ENCODE data around the gene FEN1. TPM values are rescaled to one million over a fixed set of nuclear protein-coding genes. Genes with fewer than 3 reads are reported as not detected.

FEN1 gene
- total RNA-seq, 1 donor from 2014 or later = 23.9 TPM

DNA sequence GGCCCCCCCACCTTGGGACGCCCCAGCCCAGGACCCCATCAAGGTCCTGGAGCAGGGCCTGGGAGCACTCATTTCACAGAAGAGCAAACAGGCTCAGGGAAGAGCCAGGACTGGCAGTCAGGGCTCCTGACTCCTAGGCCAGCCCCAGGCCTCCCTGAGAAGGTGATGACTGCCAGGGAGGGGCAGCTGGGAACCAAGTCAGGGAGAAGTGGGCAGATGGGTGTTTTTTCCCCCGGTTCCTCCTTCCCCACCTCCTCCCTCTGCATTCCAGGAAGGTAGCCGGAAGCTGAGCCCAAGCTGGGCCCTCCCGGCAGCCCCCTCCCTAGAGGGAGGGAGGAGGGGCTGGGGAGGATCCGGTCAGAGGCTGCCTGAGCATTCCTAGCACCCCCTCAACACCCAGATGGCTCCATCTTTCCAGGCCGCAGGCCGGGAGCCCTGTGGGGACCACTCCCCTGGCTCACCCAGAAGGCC, 20.7 kb upstream of the FEN1 start:
- TF ChIP-seq, protein P1, sequence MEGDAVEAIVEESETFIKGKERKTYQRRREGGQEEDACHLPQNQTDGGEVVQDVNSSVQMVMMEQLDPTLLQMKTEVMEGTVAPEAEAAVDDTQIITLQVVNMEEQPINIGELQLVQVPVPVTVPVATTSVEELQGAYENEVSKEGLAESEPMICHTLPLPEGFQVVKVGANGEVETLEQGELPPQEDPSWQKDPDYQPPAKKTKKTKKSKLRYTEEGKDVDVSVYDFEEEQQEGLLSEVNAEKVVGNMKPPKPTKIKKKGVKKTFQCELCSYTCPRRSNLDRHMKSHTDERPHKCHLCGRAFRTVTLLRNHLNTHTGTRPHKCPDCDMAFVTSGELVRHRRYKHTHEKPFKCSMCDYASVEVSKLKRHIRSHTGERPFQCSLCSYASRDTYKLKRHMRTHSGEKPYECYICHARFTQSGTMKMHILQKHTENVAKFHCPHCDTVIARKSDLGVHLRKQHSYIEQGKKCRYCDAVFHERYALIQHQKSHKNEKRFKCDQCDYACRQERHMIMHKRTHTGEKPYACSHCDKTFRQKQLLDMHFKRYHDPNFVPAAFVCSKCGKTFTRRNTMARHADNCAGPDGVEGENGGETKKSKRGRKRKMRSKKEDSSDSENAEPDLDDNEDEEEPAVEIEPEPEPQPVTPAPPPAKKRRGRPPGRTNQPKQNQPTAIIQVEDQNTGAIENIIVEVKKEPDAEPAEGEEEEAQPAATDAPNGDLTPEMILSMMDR (IDR thresholded peaks at IDR 0.05) = no peak
- Mint-ChIP-seq H3K27me3 (peaks cover 5% of the 10 kb centered on the region), H3K27ac (no peak overlapping the region), H3K9me3 (no peaks in the 10 kb centered on the region), H3K36me3 (ENCODE audit: low read depth) (no peaks in the 10 kb centered on the region), H3K4me3 (no peak overlapping the region), H3K4me1 (peaks cover 8% of the 10 kb centered on the region)
- DNase-seq = no peak
- intact Hi-C loops (cut with micrococcal nuclease) = no loop called here
- ATAC-seq (ENCODE audit: low read depth) = no peak
- ChIA-PET CTCF (no interaction called here), POLR2A (no interaction called here)

DNA sequence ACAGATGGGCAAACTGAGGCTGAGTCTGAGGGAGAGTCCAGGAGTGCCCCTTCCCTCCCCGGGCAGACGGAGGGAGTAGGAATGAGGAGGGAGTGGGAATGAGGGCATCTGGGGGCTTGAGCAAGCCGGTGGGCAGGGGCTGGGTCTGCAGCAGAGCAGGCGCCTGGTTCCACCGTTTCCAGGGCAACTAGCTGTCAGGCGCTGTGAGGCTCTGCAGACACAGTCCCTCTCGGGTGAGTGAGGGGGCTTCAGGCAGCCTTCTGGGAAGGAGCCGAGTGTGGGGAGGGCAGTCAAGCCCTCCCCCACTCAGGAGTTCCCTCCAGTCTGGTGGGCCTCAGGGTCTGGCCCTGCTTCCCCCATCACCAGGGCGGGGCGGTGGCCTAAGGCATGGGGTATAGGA, 19.4 kb upstream of the FEN1 start:
- Mint-ChIP-seq H3K4me1 (peaks cover 14% of the 10 kb centered on the region), H3K4me3 (no peak overlapping the region), H3K36me3 (ENCODE audit: low read depth) (no peaks in the 10 kb centered on the region), H3K9me3 (no peaks in the 10 kb centered on the region), H3K27ac (no peak overlapping the region), H3K27me3 (peaks cover 5% of the 10 kb centered on the region)
- no peak for DNase-seq
- CTCF ChIA-PET = no interaction called here
- ATAC-seq (ENCODE audit: low read depth) = no peak
- intact Hi-C loops (cut with micrococcal nuclease) = no loop called here
- POLR2A ChIA-PET = no interaction called here
- TF ChIP-seq, protein P1 (IDR thresholded peaks at IDR 0.05) = no peak

DNA sequence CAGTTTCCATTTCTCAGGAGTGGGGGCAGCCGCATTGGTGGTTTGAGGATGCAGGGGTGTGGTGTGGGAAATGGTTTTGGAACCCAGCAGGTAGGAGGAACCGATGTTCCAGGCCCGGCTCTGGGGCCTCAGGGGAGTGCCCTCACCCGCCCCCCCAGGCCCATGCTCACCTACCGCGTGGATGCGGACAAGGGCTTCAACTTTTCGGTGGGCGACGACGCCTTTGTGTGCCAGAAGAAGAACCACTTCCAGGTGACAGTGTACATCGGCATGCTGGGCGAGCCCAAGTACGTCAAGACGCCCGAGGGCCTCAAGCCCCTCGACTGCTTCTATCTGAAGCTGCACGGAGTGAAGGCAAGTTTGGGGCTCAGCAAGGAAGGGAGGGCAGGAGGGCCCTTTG, 18.9 kb upstream of the FEN1 start:
- ChIA-PET POLR2A (no interaction called here), CTCF (no interaction called here)
- Mint-ChIP-seq H3K27me3 (peaks cover 5% of the 10 kb centered on the region), H3K9me3 (no peaks in the 10 kb centered on the region), H3K36me3 (ENCODE audit: low read depth) (no peaks in the 10 kb centered on the region), H3K27ac (no peak overlapping the region), H3K4me1 (peaks cover 14% of the 10 kb centered on the region), H3K4me3 (no peak overlapping the region)
- TF ChIP-seq, protein P1 (IDR thresholded peaks at IDR 0.05) = no peak
- DNase-seq (no peak), ATAC-seq (ENCODE audit: low read depth) (no peak)
- intact Hi-C loops (cut with micrococcal nuclease) = no loop called here

DNA sequence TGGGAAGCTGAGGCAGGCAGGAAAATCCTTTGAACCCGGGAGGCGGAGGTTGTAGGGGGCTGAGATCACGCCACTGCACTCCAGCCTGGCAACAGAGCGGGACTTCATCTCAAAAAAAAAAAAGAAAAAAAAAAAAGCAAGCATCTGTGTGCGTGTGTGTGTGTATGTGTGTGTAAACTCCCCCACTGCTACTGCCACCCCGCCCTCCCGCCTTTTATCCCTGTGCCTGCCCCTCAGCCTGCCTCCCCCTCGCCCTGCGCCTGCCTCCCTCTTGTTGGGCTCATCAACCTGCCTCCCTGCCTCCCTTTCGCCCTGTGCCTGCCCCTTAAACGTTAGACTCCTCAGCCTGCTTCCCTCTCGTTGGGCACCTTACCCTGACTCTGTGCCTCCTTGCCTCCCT, 18.3 kb upstream of the FEN1 start:
- CTCF ChIA-PET = no interaction called here
- Mint-ChIP-seq H3K36me3 (ENCODE audit: low read depth) (no peaks in the 10 kb centered on the region), H3K27ac (no peak overlapping the region), H3K27me3 (peaks cover 5% of the 10 kb centered on the region), H3K4me1 (peaks cover 14% of the 10 kb centered on the region), H3K9me3 (no peaks in the 10 kb centered on the region), H3K4me3 (no peak overlapping the region)
- TF ChIP-seq, protein P1 (IDR thresholded peaks at IDR 0.05) = no peak
- ATAC-seq (ENCODE audit: low read depth) = no peak
- intact Hi-C loops (cut with micrococcal nuclease) = no loop called here
- POLR2A ChIA-PET = no interaction called here
- DNase-seq = no peak

DNA sequence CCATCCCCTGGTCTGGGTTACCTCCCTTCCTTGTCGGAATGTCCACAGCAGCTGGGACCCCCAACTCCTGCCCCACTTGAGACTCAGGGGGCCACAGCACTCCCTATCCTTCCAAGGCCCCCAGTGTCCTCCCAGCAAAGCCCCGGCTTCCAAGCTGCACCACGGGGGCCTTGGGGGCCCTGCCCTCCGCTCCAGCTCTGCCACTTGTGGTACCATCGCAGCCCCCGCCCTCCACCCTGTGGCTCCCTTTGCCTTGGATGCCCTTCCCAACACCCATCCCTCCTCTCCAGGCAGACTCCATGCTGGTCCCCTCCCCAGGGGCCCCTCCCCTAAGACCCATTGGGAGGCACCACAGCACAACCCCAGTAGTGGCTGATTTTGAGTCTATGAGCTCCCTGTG, 17.6 kb upstream of the FEN1 start:
- no peaks in the 10 kb centered on the region for H3K9me3 Mint-ChIP-seq
- peaks cover 5% of the 10 kb centered on the region for H3K27me3 Mint-ChIP-seq
- TF ChIP-seq, protein P1 (IDR thresholded peaks at IDR 0.05) = no peak
- H3K4me1 Mint-ChIP-seq = peaks cover 14% of the 10 kb centered on the region
- ChIA-PET POLR2A (no interaction called here), CTCF (no interaction called here)
- no peak overlapping the region for H3K4me3 Mint-ChIP-seq
- H3K27ac Mint-ChIP-seq = no peak overlapping the region
- intact Hi-C loops (cut with micrococcal nuclease) = no loop called here
- no peak for ATAC-seq (ENCODE audit: low read depth)
- no peaks in the 10 kb centered on the region for H3K36me3 Mint-ChIP-seq (ENCODE audit: low read depth)
- DNase-seq = no peak
